Upper lobe of right lung (tissue), 1 donor: Measurements from ENCODE around the gene STYK1. TPM values are rescaled to one million over a fixed set of nuclear protein-coding genes. Genes with fewer than 3 reads are reported as not detected.
A peak's percentile ranks its signal among the peaks of the same experiment; 100 is the strongest.

Experiments
- ATAC-seq: fragments of 200-7000 bp; cut with Tn5 transposase; one replicate; pipeline ENCODE4 v1.9.1; 2020; ENCODE audit warnings: mild to moderate bottlenecking, moderate library complexity
- DNase-seq: peaks from one replicate; pipeline ENCODE4 v3.0.0-alpha.2; 2020
- H3K27ac ChIP-seq: fragments of 200-600 bp; one replicate; pipeline ENCODE4 v1.8.0; 2022
- H3K27me3 ChIP-seq: fragments of 200-600 bp; one replicate; pipeline ENCODE4 v1.8.0; 2022; ENCODE audit warnings: mild to moderate bottlenecking
- H3K36me3 ChIP-seq: fragments of 200-600 bp; one replicate; pipeline ENCODE4 v1.8.0; 2022
- H3K4me1 ChIP-seq: fragments of 200-600 bp; one replicate; pipeline ENCODE4 v1.8.0; 2022
- H3K4me3 ChIP-seq: fragments of 200-600 bp; one replicate; pipeline ENCODE4 v1.8.0; 2022; ENCODE audit warnings: mild to moderate bottlenecking
- H3K9me3 ChIP-seq: fragments of 200-600 bp; one replicate; pipeline ENCODE4 v1.8.0; 2022
- CTCF ChIP-seq: fragments of 200-600 bp; IDR thresholded peaks from one replicate; pipeline ENCODE4 v1.8.0; 2022; ENCODE audit warnings: antibody characterized with exemption
- intact Hi-C: fragments of 100-400 bp; cut with DNase I; formaldehyde crosslinking; loops from one replicate; pipeline ENCODE4 v1.11.0; 2022
- total RNA-seq: library from RNA; stranded (reverse); fragmentation: NEBNext Ultra II Directional; extraction: Animal tissue kit (Norgen Biotek cat#: 25700); gene quantifications from one replicate; pipeline ENCODE4 v1.2.1, GENCODE V29; 2021
- donor health status: DM: no; HTN: yes; CAD: no; lungs with severe emphysema.

STYK1 gene
- total RNA-seq, 1 donor from 2014 or later: 0.93 TPM

GRCh38 chr12:10689146-10689545 is 15.3 kb upstream of the STYK1 start:
- intact Hi-C loops: no loop called here
- no peak overlapping the region for H3K4me3 ChIP-seq
- no peaks in the 10 kb centered on the region for H3K27me3 ChIP-seq
- H3K4me1 ChIP-seq: no peaks in the 10 kb centered on the region
- H3K9me3 ChIP-seq: no peaks in the 10 kb centered on the region
- no peak for DNase-seq
- no peak overlapping the region for H3K27ac ChIP-seq
- no peak for ATAC-seq
- no peaks in the 10 kb centered on the region for H3K36me3 ChIP-seq
- TF ChIP-seq CTCF: no peak

GRCh38 chr12:10688042-10688441 is 14.2 kb upstream of the STYK1 start:
- Histone ChIP-seq H3K9me3 (no peaks in the 10 kb centered on the region), H3K27ac (no peak overlapping the region), H3K27me3 (no peaks in the 10 kb centered on the region), H3K4me3 (no peak overlapping the region), H3K4me1 (no peaks in the 10 kb centered on the region), H3K36me3 (no peaks in the 10 kb centered on the region)
- DNase-seq (no peak), ATAC-seq (no peak)
- intact Hi-C loops: no loop called here
- TF ChIP-seq CTCF: no peak

- no peak for TF ChIP-seq CTCF
- Histone ChIP-seq H3K9me3 (no peaks in the 10 kb centered on the region), H3K27me3 (no peaks in the 10 kb centered on the region), H3K36me3 (no peaks in the 10 kb centered on the region), H3K4me1 (peaks cover 7% of the 10 kb centered on the region), H3K4me3 (no peak overlapping the region), H3K27ac (no peak overlapping the region)
- intact Hi-C loops: no loop called here
- DNase-seq (no peak), ATAC-seq (no peak)
Measured at GRCh38 chr12:10672231-10672868, 1.5 kb downstream of the STYK1 start.

- no peak for TF ChIP-seq CTCF
- DNase-seq (no peak), ATAC-seq (no peak)
- intact Hi-C loops: no loop called here
- no peak overlapping the region for H3K4me3 ChIP-seq
- H3K9me3 ChIP-seq: no peaks in the 10 kb centered on the region
- H3K36me3 ChIP-seq: no peaks in the 10 kb centered on the region
- H3K27me3 ChIP-seq: no peaks in the 10 kb centered on the region
- peaks cover 7% of the 10 kb centered on the region for H3K4me1 ChIP-seq
- no peak overlapping the region for H3K27ac ChIP-seq
Measured at GRCh38 chr12:10669533-10669932, 4.3 kb downstream of the STYK1 start.

- no peaks in the 10 kb centered on the region for H3K36me3 ChIP-seq
- H3K4me1 ChIP-seq: no peaks in the 10 kb centered on the region
- H3K9me3 ChIP-seq: no peaks in the 10 kb centered on the region
- H3K4me3 ChIP-seq: no peak overlapping the region
- no peak overlapping the region for H3K27ac ChIP-seq
- no peak for DNase-seq
- no peak for TF ChIP-seq CTCF
- peak; percentile 43 for ATAC-seq
- no peaks in the 10 kb centered on the region for H3K27me3 ChIP-seq
- intact Hi-C loops: no loop called here
Measured at GRCh38 chr12:10668526-10668925, 5.3 kb downstream of the STYK1 start.

- Histone ChIP-seq H3K9me3 (no peaks in the 10 kb centered on the region), H3K4me1 (no peaks in the 10 kb centered on the region), H3K27ac (no peak overlapping the region), H3K36me3 (no peaks in the 10 kb centered on the region), H3K27me3 (no peaks in the 10 kb centered on the region), H3K4me3 (no peak overlapping the region)
- no peak for DNase-seq
- intact Hi-C loops: no loop called here
- no peak for ATAC-seq
- TF ChIP-seq CTCF: no peak
Measured at GRCh38 chr12:10667581-10667980, 6.3 kb downstream of the STYK1 start.
